SK-MEL-5 (cell line): ENCODE data around the gene TNFRSF1B. TPM values are rescaled to one million over a fixed set of nuclear protein-coding genes. Genes with fewer than 3 reads are reported as not detected.

Experiments
- small RNA-seq, 2 experiments: library from RNA; depleted of rRNA; stranded (forward); fragments of <200 nt; gene quantifications; one replicate each; pipeline ENCODE3, GENCODE V24; 2014
- total RNA-seq: library from RNA; depleted of rRNA; stranded (reverse); fragments of >200 nt; shearing (Covaris generic); gene quantifications from 2 replicates; pipeline ENCODE4 v1.2.3, GENCODE V29; 2014; rRNA removed

Gene TNFRSF1B
- total RNA-seq, 1 experiment from 2014 or later: 4.4 TPM

Small RNAs within 50 kb of the gene (small RNA-seq; reads per million reads assigned to genes)
- gene MIR4632 (0 reads per million in 2 experiments), gene RF00156 (0 reads per million in 2 experiments)

Other genes with a start within 250 kb of the TNFRSF1B start
- gene KIAA2013, start 240.6 kb upstream of the TNFRSF1B start, total RNA-seq: 62.0 and 69.0 TPM in 2 replicates
- 204 and 218 TPM in 2 replicates for gene PLOD1, start 232.3 kb upstream of the TNFRSF1B start, total RNA-seq
- gene MFN2, start 186.5 kb upstream of the TNFRSF1B start, total RNA-seq: 49.1 and 51.7 TPM in 2 replicates
- 17.0 and 18.9 TPM in 2 replicates for gene MIIP, start 147.5 kb upstream of the TNFRSF1B start, total RNA-seq
- gene TNFRSF8, start 103.7 kb upstream of the TNFRSF1B start, total RNA-seq: not detected in 2 replicates
- 8.9 and 10.4 TPM in 2 replicates for gene VPS13D, start 63.0 kb downstream of the TNFRSF1B start, total RNA-seq